Measurements from ENCODE around the gene TLDC2. TPM values are rescaled to one million over a fixed set of nuclear protein-coding genes. Genes with fewer than 3 reads are reported as not detected.

Gene TLDC2
- total RNA-seq, 1 donor from 2014 or later: not detected

- peak; percentile 93 to 96 (median 95) for TF ChIP-seq CTCF (IDR thresholded peaks at IDR 0.05)
- no peaks in the 10 kb centered on the region for H3K4me1 ChIP-seq
- peak overlapping the region in 1 of 2 donors; percentile 12 for H3K4me3 ChIP-seq
- intact Hi-C loops (cut with DNase I): loop anchor here (1.0 to 10.0 kb wide), 4 partner anchors 24 to 222 kb away; a partner anchor contains a TSS
- no peaks in the 10 kb centered on the region for H3K27me3 ChIP-seq
- no peaks in the 10 kb centered on the region for H3K9me3 ChIP-seq
- H3K27ac ChIP-seq: no peak overlapping the region
- DNase-seq (ENCODE audit: low spot score in 2 of 2): peak in 1 of 2 donors; percentile 90
- peaks cover 7 to 27% of the 10 kb centered on the region in 2 donors for H3K36me3 ChIP-seq
Observed at GRCh38 chr20:36886859-36887751, 11.2 kb downstream of the TLDC2 start.

GRCh38 chr20:36887752-36888090 lies 11.8 kb downstream of the TLDC2 start:
- no peak for TF ChIP-seq CTCF (IDR thresholded peaks at IDR 0.05)
- Histone ChIP-seq H3K27ac (no peak overlapping the region), H3K36me3 (peaks cover 7 to 33% of the 10 kb centered on the region in 2 donors), H3K4me3 (peak overlapping the region in 1 of 2 donors; percentile 5), H3K4me1 (no peaks in the 10 kb centered on the region), H3K27me3 (no peaks in the 10 kb centered on the region), H3K9me3 (no peaks in the 10 kb centered on the region)
- intact Hi-C loops (cut with DNase I): loop anchor here (1.0 to 10.0 kb wide), 4 partner anchors 24 to 223 kb away; a partner anchor contains a TSS
- DNase-seq (ENCODE audit: low spot score in 2 of 2): no peak

- no peaks in the 10 kb centered on the region for H3K9me3 ChIP-seq
- intact Hi-C loops (cut with DNase I): loop anchor here (5.0 to 10.0 kb wide), 2 partner anchors 97 to 224 kb away; no protein-coding TSS in a partner anchor
- H3K27ac ChIP-seq: no peak overlapping the region
- H3K27me3 ChIP-seq: no peaks in the 10 kb centered on the region
- no peak overlapping the region for H3K4me3 ChIP-seq
- no peaks in the 10 kb centered on the region for H3K4me1 ChIP-seq
- no peak for TF ChIP-seq CTCF (IDR thresholded peaks at IDR 0.05)
- DNase-seq (ENCODE audit: low spot score in 2 of 2): no peak
- H3K36me3 ChIP-seq: peaks cover 17 to 46% of the 10 kb centered on the region in 2 donors
Observed at GRCh38 chr20:36888880-36889516, 13.1 kb downstream of the TLDC2 start.

DNA sequence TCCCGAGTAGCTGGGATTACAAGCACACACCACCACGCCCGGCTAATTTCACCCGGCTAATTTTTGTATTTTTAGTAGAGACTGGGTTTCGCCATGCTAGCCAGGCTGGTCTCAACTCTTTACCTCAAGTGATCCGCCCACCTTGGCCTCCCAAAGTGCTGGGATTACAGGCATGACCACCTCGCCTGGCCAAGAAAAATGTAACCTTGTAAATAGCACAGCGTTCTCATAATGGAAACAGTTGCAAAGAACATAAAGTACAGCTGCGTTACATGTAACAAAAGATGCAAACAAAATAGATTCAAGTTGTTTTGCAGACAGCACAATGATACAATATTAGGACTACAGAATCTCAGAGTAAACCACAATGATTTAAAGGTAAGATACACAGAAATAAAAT lies 14.6 kb downstream of the TLDC2 start:
- Histone ChIP-seq H3K4me1 (no peaks in the 10 kb centered on the region), H3K27me3 (no peaks in the 10 kb centered on the region), H3K36me3 (peaks cover 17 to 57% of the 10 kb centered on the region in 2 donors), H3K9me3 (no peaks in the 10 kb centered on the region), H3K4me3 (no peak overlapping the region), H3K27ac (no peak overlapping the region)
- TF ChIP-seq CTCF (IDR thresholded peaks at IDR 0.05): no peak
- no peak for DNase-seq (ENCODE audit: low spot score in 2 of 2)
- intact Hi-C loops (cut with DNase I): no loop called here

DNA sequence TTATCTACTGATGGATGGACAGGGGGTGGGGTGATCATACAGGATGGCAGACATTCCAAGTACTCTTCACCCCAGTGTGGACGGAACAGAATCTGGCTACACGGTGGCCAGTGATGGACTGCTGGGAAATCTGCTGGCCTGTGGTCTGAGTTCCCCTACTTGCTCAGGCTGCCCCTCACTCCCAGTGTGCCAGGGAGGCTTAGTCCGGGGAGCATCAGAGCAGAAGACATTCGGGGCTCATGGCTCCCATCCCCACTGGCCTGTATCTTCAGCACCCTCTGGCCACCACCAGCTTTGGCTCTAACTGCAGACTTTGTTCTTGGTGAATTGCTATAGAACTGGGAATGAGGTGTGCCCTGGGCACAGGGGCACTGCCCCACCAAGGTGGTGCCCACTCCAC lies 15.3 kb downstream of the TLDC2 start:
- intact Hi-C loops (cut with DNase I): no loop called here
- no peaks in the 10 kb centered on the region for H3K9me3 ChIP-seq
- H3K4me3 ChIP-seq: no peak overlapping the region
- H3K27ac ChIP-seq: no peak overlapping the region
- no peaks in the 10 kb centered on the region for H3K27me3 ChIP-seq
- H3K4me1 ChIP-seq: no peaks in the 10 kb centered on the region
- H3K36me3 ChIP-seq: peaks cover 17 to 63% of the 10 kb centered on the region in 2 donors
- no peak for DNase-seq (ENCODE audit: low spot score in 2 of 2)
- no peak for TF ChIP-seq CTCF (IDR thresholded peaks at IDR 0.05)
